Brain microvascular endothelial cell (primary cell): ENCODE results near the gene THAP12.

Source experiments
- DNase-seq: peaks from one replicate; pipeline ENCODE4 v3.0.0-alpha.2; 2020
- H3K27ac ChIP-seq: fragments of 250-450 bp; sonication (Bioruptor Pico); 2 replicates; pipeline ENCODE4 v1.5.1; 2020; ENCODE audit warnings: mild to moderate bottlenecking, moderate library complexity
- H3K27me3 ChIP-seq: fragments of 250-450 bp; sonication (Bioruptor Pico); replicated peaks from 2 replicates; pipeline ENCODE4 v1.5.1; 2020; ENCODE audit warnings: mild to moderate bottlenecking
- H3K36me3 ChIP-seq: fragments of 250-450 bp; sonication (Bioruptor Pico); replicated peaks from 2 replicates; pipeline ENCODE4 v1.5.1; 2020; ENCODE audit warnings: mild to moderate bottlenecking
- H3K4me3 ChIP-seq: 2 replicates; pipeline ENCODE4 v1.5.1; 2011; ENCODE audit warnings: low read depth, mild to moderate bottlenecking, control low read depth, low read length, moderate library complexity
- CTCF ChIP-seq: IDR thresholded peaks from 2 replicates; pipeline ENCODE4 v1.5.1; 2011; ENCODE audit warnings: low read depth, mild to moderate bottlenecking, moderate library complexity, low read length, control low read depth, inconsistent platforms; ENCODE audit errors: missing control alignments
- in situ Hi-C: cut with HindIII; loops from 2 replicates; pipeline ENCODE4 v1.10.0; 2017; ENCODE audit warnings: low sequenced_read_pairs, low pct_ligation_motif_present

Gene THAP12

GRCh38 chr11:76362716-76363115 lies 18.2 kb downstream of the THAP12 start:
- no peak for DNase-seq
- H3K27ac ChIP-seq, result no peak overlapping the region
- no peaks in the 10 kb centered on the region for H3K27me3 ChIP-seq
- H3K36me3 ChIP-seq, result no peaks in the 10 kb centered on the region
- in situ Hi-C loops, result no loop called here
- no peak for TF ChIP-seq CTCF
- H3K4me3 ChIP-seq, result no peak overlapping the region

- no peak overlapping the region for H3K4me3 ChIP-seq
- no peak for DNase-seq
- H3K27me3 ChIP-seq, result no peaks in the 10 kb centered on the region
- in situ Hi-C loops, result no loop called here
- no peak overlapping the region for H3K27ac ChIP-seq
- no peak for TF ChIP-seq CTCF
- H3K36me3 ChIP-seq, result no peaks in the 10 kb centered on the region
Measured at GRCh38 chr11:76361776-76362175, 19.2 kb downstream of the THAP12 start.

- no peak for TF ChIP-seq CTCF
- Histone ChIP-seq H3K27ac (no peak overlapping the region), H3K36me3 (no peaks in the 10 kb centered on the region), H3K27me3 (no peaks in the 10 kb centered on the region), H3K4me3 (no peak overlapping the region)
- DNase-seq, result no peak
- in situ Hi-C loops, result no loop called here
Measured at GRCh38 chr11:76361374-76361773, 19.6 kb downstream of the THAP12 start.

- Histone ChIP-seq H3K36me3 (peaks cover 4% of the 10 kb centered on the region), H3K4me3 (no peak overlapping the region), H3K27ac (no peak overlapping the region), H3K27me3 (no peaks in the 10 kb centered on the region)
- no peak for DNase-seq
- no peak for TF ChIP-seq CTCF
- in situ Hi-C loops, result no loop called here
Measured at GRCh38 chr11:76355172-76355571, 25.8 kb downstream of the THAP12 start.

GRCh38 chr11:76348348-76348747 lies 32.6 kb downstream of the THAP12 start:
- H3K36me3 ChIP-seq, result peaks cover 3% of the 10 kb centered on the region
- H3K4me3 ChIP-seq, result no peak overlapping the region
- no peak overlapping the region for H3K27ac ChIP-seq
- TF ChIP-seq CTCF, result no peak
- no peaks in the 10 kb centered on the region for H3K27me3 ChIP-seq
- in situ Hi-C loops, result no loop called here
- no peak for DNase-seq

GRCh38 chr11:76347466-76347865 lies 33.5 kb downstream of the THAP12 start:
- no peak overlapping the region for H3K27ac ChIP-seq
- in situ Hi-C loops, result no loop called here
- DNase-seq, result no peak
- H3K4me3 ChIP-seq, result no peak overlapping the region
- TF ChIP-seq CTCF, result no peak
- H3K27me3 ChIP-seq, result no peaks in the 10 kb centered on the region
- H3K36me3 ChIP-seq, result no peaks in the 10 kb centered on the region
